Embryonic facial prominence (tissue), 1 donor: ENCODE results near the gene HPS3.
"Not testable (repeated sequence)": the region's sequence is repeated elsewhere in the genome, so short reads cannot be mapped to it uniquely, and the experiment has no call there.

ENCODE experiments used
- DNase-seq: peaks from one replicate; pipeline ENCODE4 v3.0.0-alpha.2; 2016; ENCODE audit errors: extremely low spot score

The HPS3 gene

DNA sequence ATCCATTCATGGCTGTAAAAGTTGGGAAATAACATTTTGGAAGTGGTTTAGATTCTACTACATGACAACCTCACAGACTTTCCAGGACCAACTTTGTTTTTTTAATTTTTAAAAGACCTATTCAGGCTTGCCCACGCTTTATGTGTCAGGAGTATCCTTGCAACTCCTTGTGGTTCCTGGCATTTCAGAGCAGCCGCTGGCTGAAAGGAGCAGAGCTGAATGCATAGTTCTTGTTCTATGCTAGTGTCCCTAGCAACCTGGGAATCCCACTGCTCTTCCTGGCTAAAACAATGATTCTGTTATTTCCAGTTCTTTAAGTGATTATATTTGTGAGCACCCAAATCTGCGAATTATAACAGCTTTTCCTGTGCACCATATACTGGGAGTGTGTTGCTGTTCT, 57.3 kb downstream of the HPS3 start:
- DNase-seq = no peak

DNA sequence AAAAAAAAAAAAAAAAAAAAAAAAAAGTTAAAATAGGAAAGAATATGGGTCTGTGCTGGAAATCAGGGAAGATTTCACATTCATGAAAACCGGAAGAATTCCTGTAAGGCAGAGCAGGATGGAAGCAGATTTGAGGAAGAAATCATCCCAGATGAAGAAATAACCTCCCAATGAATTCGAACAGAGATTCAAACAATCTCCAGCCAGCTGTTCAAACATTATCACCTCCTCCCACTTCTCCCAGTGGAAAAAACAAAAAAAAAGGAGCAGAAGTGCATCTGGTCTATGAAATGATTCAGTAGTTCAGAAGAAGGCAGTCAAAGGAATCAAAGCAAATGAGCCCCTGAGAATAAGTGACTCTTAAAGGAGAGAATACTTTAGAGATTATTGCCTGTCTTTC, 59.1 kb downstream of the HPS3 start:
- no peak for DNase-seq

DNA sequence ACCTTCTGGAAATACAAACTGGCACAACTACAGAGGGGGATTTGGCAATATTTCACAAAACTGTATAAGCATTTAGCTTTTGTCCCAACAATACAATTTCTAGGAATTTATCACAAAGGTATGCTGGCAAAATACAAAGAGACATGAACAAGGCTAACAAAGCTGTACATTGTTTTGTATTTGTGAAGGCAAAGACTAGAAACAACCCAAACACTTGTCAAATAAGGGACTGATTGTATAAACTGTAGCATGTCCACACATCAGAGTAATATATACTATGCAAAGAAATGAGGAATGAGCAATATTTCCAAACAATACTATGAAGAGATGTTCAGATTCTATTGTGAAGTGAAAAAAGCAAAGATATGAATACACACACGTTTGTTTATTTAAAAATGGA, 65.8 kb downstream of the HPS3 start:
- DNase-seq = no peak

DNA sequence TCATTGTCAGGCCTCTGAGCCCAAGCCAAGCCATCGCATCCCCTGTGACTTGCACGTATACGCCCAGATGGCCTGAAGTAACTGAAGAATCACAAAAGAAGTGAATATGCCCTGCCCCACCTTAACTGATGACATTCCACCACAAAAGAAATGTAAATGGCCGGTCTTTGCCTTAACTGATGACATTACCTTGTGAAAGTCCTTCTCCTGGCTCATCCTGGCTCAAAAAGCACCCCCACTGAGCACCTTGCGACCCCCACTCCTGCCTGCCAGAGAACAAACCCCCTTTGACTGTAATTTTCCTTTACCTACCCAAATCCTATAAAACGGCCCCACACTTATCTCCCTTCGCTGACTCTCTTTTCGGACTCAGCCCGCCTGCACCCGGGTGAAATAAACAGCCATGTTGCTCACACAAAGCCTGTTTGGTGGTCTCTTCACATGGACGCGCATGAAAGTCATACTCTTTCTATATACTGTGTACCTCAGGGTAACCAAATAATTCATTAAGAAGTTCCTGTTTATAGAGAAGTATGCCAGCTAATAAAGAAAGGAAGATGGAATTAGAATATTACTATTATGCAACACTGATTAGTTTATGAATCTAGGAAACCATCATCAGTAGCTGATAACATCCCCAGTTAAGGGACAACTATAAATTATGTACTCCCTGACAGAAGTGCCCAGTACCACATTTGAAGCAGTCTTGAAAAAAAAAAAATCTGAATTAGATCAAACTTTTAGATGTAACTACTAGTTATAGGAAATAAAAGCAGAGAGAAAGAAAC, 67.6 kb downstream of the HPS3 start:
- not testable (repeated sequence) for DNase-seq

DNA sequence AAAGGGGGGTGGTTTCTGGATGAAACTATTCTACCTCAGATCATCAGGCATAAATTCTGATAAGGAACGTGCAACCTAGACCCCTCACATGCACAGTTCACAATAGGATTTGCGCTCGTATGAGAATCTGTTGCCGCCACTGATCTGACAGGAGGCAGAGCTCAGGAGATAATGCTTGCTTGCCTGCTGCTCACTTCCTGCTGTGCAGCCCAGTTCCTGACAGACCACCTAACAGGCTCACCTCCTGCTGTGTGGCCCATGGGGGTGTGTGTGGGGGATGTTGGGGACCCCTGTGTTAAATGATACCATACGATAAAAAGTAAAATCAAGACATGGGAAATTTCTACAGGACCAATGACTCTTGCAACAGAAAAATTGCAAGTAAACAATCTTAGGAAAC, 68.2 kb downstream of the HPS3 start:
- no peak for DNase-seq

DNA sequence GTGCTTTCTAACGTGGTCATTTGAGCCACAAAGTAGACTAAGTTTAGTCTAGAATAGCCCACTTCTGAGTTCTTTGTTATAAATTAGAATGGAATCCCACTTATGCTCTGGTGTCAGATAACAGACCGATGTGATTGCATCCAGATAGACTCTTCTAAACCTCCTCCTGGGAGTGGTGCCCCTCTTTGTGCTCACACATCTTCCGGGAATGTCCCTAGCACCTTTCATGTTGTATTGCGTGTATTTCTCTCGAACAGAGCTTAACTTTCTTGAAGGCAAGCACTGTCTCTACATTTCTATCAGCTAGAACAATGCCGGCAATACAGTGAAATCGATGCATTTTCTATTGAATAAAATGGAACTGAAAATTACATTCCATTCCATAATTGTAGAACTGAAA, 69.2 kb downstream of the HPS3 start:
- DNase-seq = no peak

DNA sequence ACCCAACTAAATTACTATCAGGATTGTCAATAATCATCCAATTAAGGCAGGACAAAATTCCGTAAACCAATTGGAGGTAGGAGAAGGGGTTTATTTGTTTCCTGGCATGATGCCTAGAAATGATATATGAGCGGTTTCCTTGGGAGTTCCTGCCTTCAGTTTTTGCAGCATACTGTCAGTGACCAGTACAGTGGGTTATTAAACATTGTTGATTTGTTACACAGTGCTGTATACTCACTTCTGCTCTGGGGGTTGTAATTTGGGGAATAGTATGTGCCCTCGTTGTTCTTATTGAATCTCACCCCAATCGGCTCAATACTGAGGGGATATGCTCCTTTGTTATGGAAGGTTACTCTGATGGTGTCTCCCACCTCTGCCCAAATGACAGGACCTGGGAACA, 70.0 kb downstream of the HPS3 start:
- no peak for DNase-seq

DNA sequence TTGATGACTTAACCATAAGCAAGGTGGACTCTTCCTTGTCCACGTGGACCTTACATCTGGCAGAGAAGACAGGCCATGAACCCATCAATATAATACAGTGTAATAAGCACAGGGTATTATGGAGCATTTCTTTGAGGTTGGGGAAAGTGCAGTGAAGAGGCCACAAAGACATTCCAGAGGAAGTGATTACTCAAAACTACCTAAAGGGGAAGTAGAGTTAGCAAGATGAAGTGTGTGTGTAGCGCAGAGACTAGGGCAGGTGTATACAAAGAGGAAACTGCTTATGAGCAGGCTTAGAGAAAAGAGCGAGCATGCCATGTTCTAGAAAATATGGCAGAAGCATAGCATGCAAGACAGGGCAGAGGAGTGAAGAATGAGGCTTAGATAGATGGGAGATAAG, 74.3 kb downstream of the HPS3 start:
- no peak for DNase-seq

DNA sequence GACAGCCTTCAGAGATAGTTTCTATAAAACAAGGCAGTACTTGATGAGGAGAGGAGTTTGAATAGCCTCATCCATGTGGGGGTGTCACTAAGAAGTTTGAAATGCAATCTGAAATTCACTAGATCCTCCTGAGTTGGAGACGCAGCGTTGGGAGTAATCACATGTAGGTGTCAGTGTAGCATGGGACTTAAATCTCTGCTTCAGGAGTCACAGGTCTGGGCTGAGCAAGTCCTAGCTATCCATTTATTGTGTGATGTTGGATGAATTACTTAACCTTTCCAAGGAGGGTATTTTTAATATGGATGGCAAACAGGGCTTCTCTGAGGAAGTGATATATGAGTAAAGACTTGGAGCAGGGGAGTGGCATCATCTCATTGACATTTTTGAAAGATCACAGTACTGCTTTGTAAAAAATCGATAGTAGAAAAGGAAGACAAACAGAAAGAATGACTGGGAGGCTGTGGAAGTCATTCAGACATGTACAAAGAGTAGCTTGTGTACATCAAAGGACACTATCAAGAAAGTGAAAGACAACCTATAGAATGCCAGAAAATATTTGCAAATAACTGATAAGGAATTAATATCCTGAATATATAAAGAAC, 75.1 kb downstream of the HPS3 start:
- no peak for DNase-seq

DNA sequence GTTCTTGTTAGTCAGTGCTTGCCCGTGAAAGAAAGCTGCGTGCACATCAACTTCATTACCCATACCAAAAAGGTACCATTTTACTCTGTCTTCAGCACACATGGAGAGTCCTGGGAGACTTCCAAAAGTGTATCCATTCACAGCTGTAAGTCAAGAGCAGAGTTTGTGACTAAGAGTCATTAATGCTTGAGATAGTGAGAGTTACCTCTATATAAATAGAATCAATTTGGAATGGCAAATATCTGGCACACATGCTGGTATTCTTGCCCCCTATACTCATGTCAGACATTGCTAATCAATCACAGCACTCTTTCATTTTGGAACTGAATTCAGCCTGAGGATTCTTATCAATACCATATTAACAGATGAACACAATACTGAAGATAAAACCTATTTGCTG, 78.0 kb downstream of the HPS3 start:
- no peak for DNase-seq

DNA sequence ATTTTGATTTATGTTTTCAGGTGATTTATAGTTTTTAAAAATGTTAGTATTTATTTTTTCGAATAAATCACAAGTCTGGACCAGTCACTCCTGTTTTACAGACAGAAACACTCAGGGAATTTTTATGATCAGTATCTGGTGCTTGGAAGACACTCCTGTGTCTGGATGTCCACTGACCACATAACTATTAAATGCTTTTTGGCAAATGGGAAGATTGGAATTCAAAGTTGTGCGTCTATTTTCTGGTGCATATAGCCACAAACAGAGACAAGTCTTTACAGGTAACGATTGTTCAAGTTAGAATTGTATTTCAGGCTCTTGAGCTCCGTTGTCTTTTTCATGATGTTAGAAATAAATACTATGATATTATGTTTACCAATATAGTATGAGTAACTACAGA, 80.0 kb downstream of the HPS3 start:
- no peak for DNase-seq

DNA sequence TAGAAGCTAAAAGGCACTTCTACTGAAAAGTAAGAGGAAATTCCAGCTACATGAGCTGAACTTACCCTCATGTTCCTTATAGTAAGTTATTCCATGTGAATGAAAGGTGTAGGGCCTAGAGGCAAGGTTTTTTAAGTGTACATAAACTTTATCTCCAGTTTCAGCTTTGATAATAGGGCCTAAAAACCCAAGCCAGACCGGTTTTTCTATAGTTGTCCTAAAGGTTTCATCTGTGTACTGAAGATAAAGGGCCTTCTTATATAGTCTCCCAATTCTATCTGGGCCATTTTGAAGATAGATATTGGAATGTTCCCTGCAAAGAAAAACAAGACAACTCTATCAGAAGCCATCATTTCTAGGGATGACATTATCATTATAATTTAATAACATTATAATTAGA, 82.9 kb downstream of the HPS3 start:
- DNase-seq = no peak

DNA sequence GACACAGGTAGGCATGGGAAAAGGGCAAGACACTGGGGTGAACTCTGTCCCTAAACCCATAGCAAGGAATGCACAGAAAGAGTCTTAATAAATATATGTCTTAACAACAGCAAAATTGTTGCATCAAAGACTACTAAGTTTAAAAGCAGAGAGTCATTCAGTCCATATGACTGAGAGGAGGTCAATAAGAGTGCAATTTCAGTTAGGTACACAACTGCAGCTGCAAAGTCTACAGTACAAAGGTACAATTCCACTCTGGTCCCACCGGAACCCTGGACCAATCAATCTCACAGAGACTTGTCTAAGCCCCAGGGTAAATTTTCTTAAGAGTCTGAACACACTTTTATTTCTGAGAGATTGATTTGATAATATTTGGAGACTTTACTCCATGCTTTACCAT, 85.3 kb downstream of the HPS3 start:
- DNase-seq = no peak

DNA sequence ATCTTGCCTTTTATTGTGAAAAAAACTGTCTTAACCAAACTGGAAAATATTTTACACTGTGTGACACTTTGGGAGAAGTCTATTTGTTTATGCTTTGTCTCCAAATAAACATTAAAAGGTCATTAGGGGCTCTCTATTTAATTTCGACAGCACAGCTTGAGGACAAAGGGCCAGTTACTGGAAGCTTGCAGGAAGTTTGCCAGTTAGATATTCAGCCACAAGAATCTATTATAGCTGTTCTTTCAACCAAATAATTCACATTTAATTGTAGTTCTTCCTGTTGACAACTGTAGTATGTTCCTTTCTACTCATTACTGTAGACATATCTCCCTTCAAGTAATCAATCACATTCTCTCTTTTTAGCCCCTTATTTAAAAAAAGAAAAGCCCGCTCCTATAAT, 86.1 kb downstream of the HPS3 start:
- DNase-seq = no peak

DNA sequence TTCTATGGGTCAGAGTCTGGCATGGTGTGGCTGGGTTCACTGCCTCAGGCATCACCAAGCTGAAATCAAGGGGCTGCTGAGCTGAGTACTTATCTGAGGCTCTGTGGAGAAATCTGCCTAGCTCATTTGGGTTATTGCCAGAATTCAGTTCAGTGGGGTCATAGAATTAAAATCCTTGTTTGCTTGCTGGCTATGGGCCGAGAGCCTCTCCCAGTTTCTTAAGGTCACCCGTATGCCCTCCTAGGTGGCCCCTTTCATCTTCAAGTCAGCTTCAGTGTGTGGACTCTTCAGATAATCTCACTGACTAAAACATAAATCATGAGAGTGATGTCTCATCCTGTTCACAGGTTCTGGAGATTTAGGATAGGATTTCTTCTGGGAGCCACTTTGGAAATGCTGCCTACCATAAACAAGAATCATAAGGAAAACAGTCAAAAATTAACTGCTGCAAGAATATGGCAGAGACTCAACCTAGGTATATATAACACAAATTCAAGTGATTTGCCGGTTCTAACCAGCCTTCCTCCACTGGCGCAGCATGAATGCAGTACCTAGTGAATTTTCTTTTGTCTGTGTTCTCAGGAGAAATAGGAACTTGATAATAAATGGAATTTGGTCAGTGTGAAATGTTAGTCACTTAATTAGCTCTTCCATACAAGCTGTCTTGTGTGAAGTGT, 86.9 kb downstream of the HPS3 start:
- DNase-seq = no peak

DNA sequence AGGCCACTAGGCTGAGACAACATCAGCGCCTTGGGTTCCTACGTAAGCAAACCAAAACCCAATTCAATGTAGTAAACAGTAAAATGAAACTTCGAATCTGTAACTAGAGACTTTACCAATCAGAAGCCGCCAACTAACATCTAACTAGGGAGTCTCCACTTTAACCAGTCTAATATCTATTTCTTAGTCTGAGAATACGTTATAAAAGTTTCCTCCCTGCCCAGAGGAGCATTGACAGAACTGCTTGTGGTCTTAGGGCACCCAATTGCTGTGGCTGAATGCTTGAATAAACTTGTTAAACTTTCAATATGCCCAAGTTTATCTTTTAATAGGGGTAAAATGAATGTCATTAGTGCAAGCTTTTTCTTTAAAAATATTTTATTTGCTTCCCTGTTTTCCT, 87.9 kb downstream of the HPS3 start:
- no peak for DNase-seq

DNA sequence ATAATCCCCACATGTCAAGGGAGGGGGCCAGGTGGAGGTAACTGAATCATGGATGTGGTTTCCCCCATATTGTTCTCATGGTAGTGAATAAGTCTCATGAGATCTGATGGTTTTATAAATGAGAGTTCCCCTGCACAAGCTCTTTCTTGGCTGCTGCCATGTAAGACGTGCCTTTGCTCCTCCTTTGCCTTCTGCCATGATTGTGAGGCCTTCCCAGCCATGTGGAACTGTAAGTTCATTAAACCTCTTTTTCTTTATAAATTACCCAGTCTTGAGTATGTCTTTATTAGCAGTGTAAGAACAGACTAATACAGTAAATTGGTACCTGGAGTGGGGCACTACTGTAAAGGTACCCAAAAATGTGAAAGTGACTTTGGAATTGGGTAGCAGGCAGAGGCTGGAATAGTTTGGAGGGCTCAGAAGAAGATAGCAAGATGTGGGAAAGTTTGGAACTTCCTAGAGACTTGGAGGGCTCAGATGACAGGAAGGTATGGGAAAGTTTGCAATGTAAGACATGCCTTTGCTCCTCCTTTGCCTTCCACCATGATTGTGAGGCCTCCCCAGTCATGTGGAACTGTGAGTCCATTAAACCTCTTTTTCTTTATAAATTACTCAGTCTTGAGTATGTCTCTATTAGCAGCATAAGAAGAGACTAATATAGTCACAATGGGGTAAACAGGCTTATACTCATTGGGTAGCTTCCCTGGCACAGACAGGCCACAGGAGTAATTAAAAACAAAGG, 90.1 kb downstream of the HPS3 start:
- DNase-seq = not testable (repeated sequence)

DNA sequence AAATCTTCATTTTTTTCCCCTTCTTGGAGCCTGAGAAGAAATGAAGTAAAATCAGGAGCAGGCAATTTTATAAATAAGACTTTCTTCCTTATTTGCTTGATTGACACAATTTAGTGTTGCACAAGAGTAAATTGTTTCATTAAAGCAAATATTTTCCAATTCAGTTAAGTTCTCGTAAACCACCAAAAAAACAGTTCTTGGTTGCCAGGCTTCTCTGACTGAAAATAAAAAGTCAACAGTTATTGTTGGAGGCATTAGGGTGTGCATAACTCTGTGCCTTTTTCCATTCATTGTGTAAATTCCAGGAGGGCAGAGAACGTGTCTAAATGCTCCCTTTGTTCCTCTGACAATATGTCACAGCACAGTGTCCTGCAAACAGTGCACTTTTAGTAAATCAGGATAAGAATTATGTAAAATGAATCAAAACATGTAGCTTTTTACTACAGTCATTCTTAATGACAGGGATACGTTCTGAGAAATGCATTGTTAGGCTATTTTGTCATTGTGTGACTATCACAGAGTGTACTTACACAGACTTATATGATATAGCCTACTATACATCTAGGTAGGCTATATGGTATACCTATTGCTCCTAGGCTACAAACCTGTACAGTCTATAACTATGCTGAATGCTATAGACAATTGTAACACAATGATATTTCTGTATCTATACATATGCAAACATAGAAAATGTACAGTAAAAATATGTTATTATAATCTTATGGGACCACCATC, 92.5 kb downstream of the HPS3 start, which contains the start of gene CP:
CP (minus strand) TSS at position 47 of the 735 bp plus-strand sequence; CDS start at position 10, 37 bp downstream.
- no peak for DNase-seq
